ENCODE results near the gene PARP8.
A peak's percentile ranks its signal among the peaks of the same experiment; 100 is the strongest.

PARP8 gene

DNA sequence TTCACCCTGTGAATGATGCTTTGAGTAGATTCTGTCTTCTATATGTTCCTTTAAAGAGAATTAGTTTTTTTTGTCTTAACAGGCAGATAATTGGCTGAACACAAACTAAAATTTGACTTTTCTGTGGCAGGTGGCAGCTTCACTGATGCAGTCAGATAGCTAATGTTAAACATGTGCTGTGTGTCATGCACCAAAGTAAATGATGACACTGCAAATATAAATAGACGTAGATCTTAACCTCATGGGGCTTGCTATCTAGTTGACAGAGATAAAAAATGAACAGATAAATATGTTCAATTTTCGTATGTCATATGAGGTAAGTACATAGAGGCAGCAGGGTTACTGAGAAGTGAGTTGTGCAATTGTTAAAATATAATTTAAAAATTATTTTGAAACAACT lies 82.7 kb downstream of the PARP8 start:
- DNase-seq (ENCODE audit: low spot score) = no peak
- TF ChIP-seq CTCF (IDR thresholded peaks at IDR 0.05; ENCODE audit: extremely low read depth, insufficient read depth, missing control alignments) = no peak
- in situ Hi-C loops (cut with MboI; ENCODE audit: low pct_unique_long_range_greater_than_20kb, low sequenced_read_pairs, unreplicated experiment) = no loop called here

DNA sequence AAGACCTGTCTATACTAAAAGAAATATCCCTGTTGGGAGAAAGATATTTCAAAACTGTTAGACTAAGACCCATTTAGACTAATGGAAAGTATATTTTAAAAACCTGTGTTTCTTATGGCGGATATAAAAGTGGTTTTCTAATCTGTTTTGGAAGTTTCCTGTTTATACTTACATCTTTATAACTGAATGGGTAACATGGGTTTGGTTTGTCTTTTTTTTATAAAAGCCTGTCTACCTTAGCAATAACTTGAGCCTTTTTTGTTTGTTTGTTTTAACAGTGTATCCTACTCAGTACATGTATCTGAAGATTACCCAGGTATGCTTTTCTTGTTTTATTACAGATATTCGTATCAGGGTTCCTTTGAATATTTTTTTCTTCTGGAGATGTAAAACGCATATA lies 83.4 kb downstream of the PARP8 start:
- TF ChIP-seq CTCF (IDR thresholded peaks at IDR 0.05; ENCODE audit: extremely low read depth, insufficient read depth, missing control alignments) = no peak
- in situ Hi-C loops (cut with MboI; ENCODE audit: low pct_unique_long_range_greater_than_20kb, low sequenced_read_pairs, unreplicated experiment) = no loop called here
- no peak for DNase-seq (ENCODE audit: low spot score)

- in situ Hi-C loops (cut with MboI; ENCODE audit: low pct_unique_long_range_greater_than_20kb, low sequenced_read_pairs, unreplicated experiment) = no loop called here
- peak; percentile 73 for TF ChIP-seq CTCF (IDR thresholded peaks at IDR 0.05; ENCODE audit: extremely low read depth, insufficient read depth, missing control alignments)
- peak; percentile 40 for DNase-seq (ENCODE audit: low spot score)
Measured at GRCh38 chr5:50751064-50751657, 84.7 kb downstream of the PARP8 start.

GRCh38 chr5:50752800-50753199 lies 86.4 kb downstream of the PARP8 start:
- TF ChIP-seq CTCF (IDR thresholded peaks at IDR 0.05; ENCODE audit: extremely low read depth, insufficient read depth, missing control alignments) = no peak
- in situ Hi-C loops (cut with MboI; ENCODE audit: low pct_unique_long_range_greater_than_20kb, low sequenced_read_pairs, unreplicated experiment) = no loop called here

DNA sequence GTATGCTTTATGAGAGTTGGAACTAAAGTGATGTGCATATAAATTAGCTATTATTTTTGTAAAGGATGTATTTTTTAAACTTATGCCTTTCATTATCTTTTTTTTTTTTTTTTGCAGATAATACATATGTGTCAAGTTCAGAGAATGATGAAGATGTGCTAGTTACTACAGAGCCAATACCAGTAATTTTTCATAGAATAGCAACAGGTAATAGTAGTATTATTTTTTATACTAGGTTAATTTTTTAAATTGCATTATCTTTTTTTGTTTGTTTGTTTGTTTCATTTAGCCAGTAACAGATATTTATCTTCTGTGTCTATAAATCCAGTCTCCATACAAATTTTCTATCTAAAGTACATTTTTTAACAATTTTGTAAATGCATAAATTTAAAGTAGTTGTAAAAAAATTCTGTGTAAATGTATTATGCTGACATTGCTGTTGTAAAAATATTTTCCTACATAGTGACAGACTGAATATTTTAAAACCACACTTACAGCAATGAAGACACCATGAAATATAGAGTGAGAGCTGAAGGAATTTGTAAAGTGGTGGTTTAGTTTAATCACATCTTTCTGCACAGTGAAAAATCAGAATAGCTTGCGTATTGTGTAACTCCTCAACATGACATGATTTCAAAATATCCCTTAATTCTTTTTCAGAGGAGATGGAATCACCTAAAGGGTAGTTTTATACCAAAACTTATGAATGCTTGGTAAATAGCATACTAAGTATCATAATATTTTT lies 93.3 kb downstream of the PARP8 start:
- TF ChIP-seq CTCF (IDR thresholded peaks at IDR 0.05; ENCODE audit: extremely low read depth, insufficient read depth, missing control alignments) = no peak
- in situ Hi-C loops (cut with MboI; ENCODE audit: low pct_unique_long_range_greater_than_20kb, low sequenced_read_pairs, unreplicated experiment) = no loop called here
- DNase-seq (ENCODE audit: low spot score) = no peak

More at GRCh38 chr5:50752800-50753199, 86.4 kb downstream of the PARP8 start:
- no peak for DNase-seq (ENCODE audit: low spot score)

DNA sequence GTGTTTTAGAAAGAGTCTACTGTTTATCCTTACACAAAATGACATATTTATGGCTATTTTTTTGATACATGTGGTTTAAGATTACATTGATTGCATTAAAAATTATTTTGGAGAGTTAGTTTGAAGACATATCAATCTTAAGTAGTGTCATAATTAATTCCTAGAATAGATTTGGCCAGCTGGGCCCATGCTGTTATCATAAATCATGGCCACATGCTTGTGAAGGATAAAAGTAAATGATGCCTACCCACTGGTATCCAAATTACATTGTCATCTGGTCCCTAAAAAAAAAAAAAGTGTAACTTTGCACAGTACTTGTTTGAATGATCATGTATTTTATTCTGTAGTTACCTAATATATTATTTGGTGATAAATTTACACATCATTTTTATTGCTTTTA lies 96.9 kb downstream of the PARP8 start:
- in situ Hi-C loops (cut with MboI; ENCODE audit: low pct_unique_long_range_greater_than_20kb, low sequenced_read_pairs, unreplicated experiment) = no loop called here
- DNase-seq (ENCODE audit: low spot score) = no peak
- TF ChIP-seq CTCF (IDR thresholded peaks at IDR 0.05; ENCODE audit: extremely low read depth, insufficient read depth, missing control alignments) = no peak

Measured in GM13977 (cell line).